ENCODE data around the gene KDM2B. TPM values are rescaled to one million over a fixed set of nuclear protein-coding genes. Genes with fewer than 3 reads are reported as not detected.

Gene KDM2B
- total and polyA plus RNA-seq, 2 of the 8 experiments (the other 6 are each of a cell fraction or from before 2014, with no cell fraction given), result 111 to 162 TPM

- Histone ChIP-seq H3K14ac (ENCODE audit: insufficient read length) (no peak overlapping the region), H3K79me1 (ENCODE audit: low read depth, low read length) (peaks cover 5% of the 10 kb centered on the region; the same call in 1 of the 2 replicates), H3K18ac (ENCODE audit: extremely low read depth, low read length) (no peak overlapping the region), H2BK5ac (ENCODE audit: low read depth, low read length) (no peak overlapping the region), H4K5ac (ENCODE audit: insufficient read length, low read depth, low read length) (no peak overlapping the region), H2BK12ac (ENCODE audit: low read depth, low read length) (no peak overlapping the region), H3K27me3 (replicated peaks in 1 of 4; ENCODE audit: control insufficient read depth in 3 of 4, extremely low read depth in 1 of 4, insufficient read depth in 3 of 4, low read length in 3 of 4) (no peaks in the 10 kb centered on the region), H3K4ac (replicated peaks; ENCODE audit: insufficient read length, low read depth, low read length) (no peak overlapping the region), H3K56ac (replicated peaks; ENCODE audit: insufficient read length, low read depth, low read length) (no peak overlapping the region), H3K23ac (ENCODE audit: insufficient read length) (no peak overlapping the region), H2BK120ac (replicated peaks; ENCODE audit: low read depth, low read length) (no peak overlapping the region), H3K23me2 (ENCODE audit: low read depth, low read length) (no peaks in the 10 kb centered on the region), H3K4me2 (ENCODE audit: insufficient read depth in 1 of 2, low read depth in 2 of 2, low read length in 2 of 2) (no peak overlapping the region), H2BK20ac (ENCODE audit: low read length) (no peak overlapping the region), H3K9me3 (ENCODE audit: insufficient read depth in 2 of 2, low read depth in 1 of 2, low read length in 1 of 2) (no peaks in the 10 kb centered on the region), H2AFZ (ENCODE audit: low read length) (no peak overlapping the region), H3K36me3 (ENCODE audit: control insufficient read depth in 2 of 4, insufficient read depth in 4 of 4, low read length in 3 of 4) (peaks cover 26 to 73% (median 42%) of the 10 kb centered on the region in 4 experiments), H3K27ac (ENCODE audit: low read depth, low read length) (no peak overlapping the region), H3K4me1 (replicated peaks in 1 of 4; ENCODE audit: control insufficient read depth in 3 of 4, insufficient read depth in 4 of 4, low read length in 3 of 4) (no peaks in the 10 kb centered on the region), H3K9ac (replicated peaks in 1 of 4; ENCODE audit: extremely low read depth in 1 of 4, low read depth in 3 of 4, low read length in 3 of 4) (no peak overlapping the region), H2AK5ac (ENCODE audit: low read depth, low read length) (no peak overlapping the region), H3K4me3 (ENCODE audit: extremely low read depth in 1 of 4, insufficient read depth in 2 of 4, low read depth in 3 of 4, low read length in 4 of 4) (no peak overlapping the region), H4K8ac (ENCODE audit: extremely low read depth, insufficient read depth, low read length) (no peak overlapping the region), H3K79me2 (ENCODE audit: control insufficient read depth in 1 of 2, insufficient read depth in 2 of 2, low read length in 2 of 2) (peaks cover 0 to 13% of the 10 kb centered on the region in 2 experiments; a peak in 1 of 4 replicates), H4K20me1 (replicated peaks in 1 of 2; ENCODE audit: control insufficient read depth in 1 of 2, insufficient read depth in 2 of 2, low read length in 2 of 2) (peaks cover 9% of the 10 kb centered on the region in 2 experiments), H4K91ac (replicated peaks; ENCODE audit: insufficient read length, low read length) (no peak overlapping the region), H2BK15ac (ENCODE audit: low read length) (no peak overlapping the region)
- no peak for FAIRE-seq
- no peak for DNase-seq (ENCODE audit: low read depth in 1 of 2, low spot score in 2 of 2)
- CTCF ChIA-PET (ENCODE audit: partially characterized antibody), result interaction anchor here (1.2 to 4.1 kb wide), 5 partner anchors 9 to 43 kb away, joined by 3 to 20 read pairs (median 15); no protein-coding TSS in a partner anchor
- POLR2A ChIA-PET (ENCODE audit: partially characterized antibody), result interaction anchor here (0.8 to 1.2 kb wide), 4 partner anchors 10 to 174 kb away, joined by 3 read pairs; no protein-coding TSS in a partner anchor
- 93% methylated on average over 3 of the region's 3 CpGs; no CpG with 5 or more reads in 1 of the 2 experiments for WGBS, 2 experiments (ENCODE audit: extremely low coverage in 1 of 2, insufficient coverage in 1 of 2, insufficient read length in 1 of 2, insufficient replicate concordance in 2 of 2, low coverage in 1 of 2, low lambda C conversion rate in 2 of 2, missing lambda C conversion rate in 1 of 2)
These were observed 72.8 kb downstream of the KDM2B start for GRCh38 chr12:121507984-121508383.
